Measurements from ENCODE around the gene PTPRD.

The PTPRD gene

GRCh38 chr9:8600914-8601680, 2011.7 kb downstream of the PTPRD start:
- DNase-seq (ENCODE audit: low spot score): no peak
- in situ Hi-C loops (cut with MboI; ENCODE audit: low sequenced_read_pairs, unreplicated experiment): no loop called here
- no peak for TF ChIP-seq CTCF (IDR thresholded peaks at IDR 0.05; ENCODE audit: borderline replicate concordance, control extremely low read depth, extremely low read depth, insufficient read depth, missing control alignments)

GRCh38 chr9:8599937-8600336, 2012.9 kb downstream of the PTPRD start:
- no peak for DNase-seq (ENCODE audit: low spot score)
- in situ Hi-C loops (cut with MboI; ENCODE audit: low sequenced_read_pairs, unreplicated experiment): no loop called here
- no peak for TF ChIP-seq CTCF (IDR thresholded peaks at IDR 0.05; ENCODE audit: borderline replicate concordance, control extremely low read depth, extremely low read depth, insufficient read depth, missing control alignments)

GRCh38 chr9:8589476-8589875, 2023.3 kb downstream of the PTPRD start:
- in situ Hi-C loops (cut with MboI; ENCODE audit: low sequenced_read_pairs, unreplicated experiment): no loop called here
- no peak for TF ChIP-seq CTCF (IDR thresholded peaks at IDR 0.05; ENCODE audit: borderline replicate concordance, control extremely low read depth, extremely low read depth, insufficient read depth, missing control alignments)
- DNase-seq (ENCODE audit: low spot score): no peak

- no peak for TF ChIP-seq CTCF (IDR thresholded peaks at IDR 0.05; ENCODE audit: borderline replicate concordance, control extremely low read depth, extremely low read depth, insufficient read depth, missing control alignments)
- in situ Hi-C loops (cut with MboI; ENCODE audit: low sequenced_read_pairs, unreplicated experiment): no loop called here
- DNase-seq (ENCODE audit: low spot score): no peak
Observed at GRCh38 chr9:8585036-8585435, 2027.8 kb downstream of the PTPRD start.

- in situ Hi-C loops (cut with MboI; ENCODE audit: low sequenced_read_pairs, unreplicated experiment): no loop called here
- no peak for TF ChIP-seq CTCF (IDR thresholded peaks at IDR 0.05; ENCODE audit: borderline replicate concordance, control extremely low read depth, extremely low read depth, insufficient read depth, missing control alignments)
- DNase-seq (ENCODE audit: low spot score): no peak
Observed at GRCh38 chr9:8579661-8580060, 2033.1 kb downstream of the PTPRD start.

GRCh38 chr9:8576741-8577140, 2036.1 kb downstream of the PTPRD start:
- in situ Hi-C loops (cut with MboI; ENCODE audit: low sequenced_read_pairs, unreplicated experiment): no loop called here

More at GRCh38 chr9:8576741-8577140, 2036.1 kb downstream of the PTPRD start:
- no peak for DNase-seq (ENCODE audit: low spot score)
- no peak for TF ChIP-seq CTCF (IDR thresholded peaks at IDR 0.05; ENCODE audit: borderline replicate concordance, control extremely low read depth, extremely low read depth, insufficient read depth, missing control alignments)

Data from GM13976 (cell line).